Measurements from ENCODE around the gene GDPGP1.

- TF ChIP-seq POLR2AphosphoS5 (IDR thresholded peaks at IDR 0.05; ENCODE audit: low read depth, low read length) (no peak), SPI1 (IDR thresholded peaks at IDR 0.05; ENCODE audit: low read depth, low read length) (no peak), TAF1 (IDR thresholded peaks at IDR 0.05; ENCODE audit: low read depth, low read length) (no peak)
These were observed 30.1 kb upstream of the GDPGP1 start for GRCh38 chr15:90203922-90204321.
